H1 (cell line): Measurements from ENCODE around the gene SPRED1. TPM values are rescaled to one million over a fixed set of nuclear protein-coding genes. Genes with fewer than 3 reads are reported as not detected.

Experiments
- CBX5 ChIP-seq: fragments of 300-800, 300-1000 bp; sonication (generic); IDR thresholded peaks from 2 replicates; pipeline ENCODE4 v1.7.1; 2016; ENCODE audit warnings: antibody characterized with exemption, low read length, low read depth
- polyA plus RNA-seq, 7 experiments: library from polyadenylated mRNA; depleted of rRNA in 3 of 7; stranded (reverse) in 5 of 7; unstranded in 2 of 7; fragments of >200 nt in 5 of 7; fragments of 200-250 nt in 2 of 7; gene quantifications; 1 replicate in 5 of 7; 2 replicates in 1 of 7; 4 replicates in 1 of 7; pipeline versions ENCODE4 v1.2.1 to v1.2.3, GENCODE V29; 2011 to 2013; ENCODE audit warnings: missing spikeins in 2 of 7, mixed read lengths in 2 of 7
- total RNA-seq: library from RNA; stranded (reverse); fragmentation: NEBNext Ultra II Directional; extraction: Animal tissue kit (Norgen Biotek cat#: 25700); gene quantifications from 2 replicates; pipeline ENCODE4 v1.2.1, GENCODE V29; 2021
- TF ChIP-seq, protein P1 (sequence below): IDR thresholded peaks from 2 replicates; pipeline ENCODE4 v1.6.1; 2012; ENCODE audit warnings: inconsistent platforms

The SPRED1 gene
- total and polyA plus RNA-seq, 2 of the 8 experiments (the other 6 are each of a cell fraction or from before 2014, with no cell fraction given), result 5.5 to 30.3 TPM

DNA sequence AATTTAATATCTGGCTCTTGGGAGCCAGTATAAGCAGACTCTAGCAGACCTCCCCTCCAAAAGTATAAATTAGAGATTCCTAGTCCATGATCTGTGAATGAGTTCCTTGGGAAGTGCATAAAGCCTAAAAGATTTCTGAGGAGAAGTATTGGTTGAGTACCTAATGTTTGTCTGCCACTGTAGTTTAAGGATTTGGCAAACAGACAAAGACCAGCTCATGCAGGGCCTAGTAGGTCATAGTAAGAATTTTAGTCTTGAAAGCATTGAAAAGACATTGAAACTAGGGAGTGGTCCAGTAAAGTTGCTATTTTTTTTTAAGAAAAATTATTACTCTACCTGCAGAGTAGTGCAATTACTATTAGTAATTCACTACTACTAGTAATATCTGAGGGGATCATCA is 67.5 kb downstream of the SPRED1 start (continued):
- TF ChIP-seq, protein P1, sequence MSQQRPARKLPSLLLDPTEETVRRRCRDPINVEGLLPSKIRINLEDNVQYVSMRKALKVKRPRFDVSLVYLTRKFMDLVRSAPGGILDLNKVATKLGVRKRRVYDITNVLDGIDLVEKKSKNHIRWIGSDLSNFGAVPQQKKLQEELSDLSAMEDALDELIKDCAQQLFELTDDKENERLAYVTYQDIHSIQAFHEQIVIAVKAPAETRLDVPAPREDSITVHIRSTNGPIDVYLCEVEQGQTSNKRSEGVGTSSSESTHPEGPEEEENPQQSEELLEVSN, result no peak
- no peak for TF ChIP-seq CBX5
